Measurements from ENCODE around the gene TPRKB.

TPRKB gene

DNA sequence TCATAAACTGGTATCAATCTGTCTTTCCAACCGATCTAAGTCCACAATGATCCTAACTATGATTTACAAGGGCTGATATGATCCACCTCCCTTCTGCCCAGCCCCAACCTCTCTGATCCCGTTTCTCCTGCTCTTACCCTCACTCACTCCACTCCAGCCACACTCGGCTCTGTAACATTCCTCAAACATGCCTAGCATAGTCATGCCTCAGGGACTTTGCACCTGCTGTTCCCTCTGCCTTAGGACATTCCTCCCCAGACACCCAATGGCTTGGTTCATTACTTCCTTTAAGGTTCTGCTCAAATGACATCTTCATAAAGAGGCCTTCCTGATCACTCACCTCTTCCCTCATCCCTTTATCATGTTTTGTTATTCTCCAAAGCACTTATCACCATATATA is 33.6 kb upstream of the TPRKB start:
- TF ChIP-seq, protein P1, sequence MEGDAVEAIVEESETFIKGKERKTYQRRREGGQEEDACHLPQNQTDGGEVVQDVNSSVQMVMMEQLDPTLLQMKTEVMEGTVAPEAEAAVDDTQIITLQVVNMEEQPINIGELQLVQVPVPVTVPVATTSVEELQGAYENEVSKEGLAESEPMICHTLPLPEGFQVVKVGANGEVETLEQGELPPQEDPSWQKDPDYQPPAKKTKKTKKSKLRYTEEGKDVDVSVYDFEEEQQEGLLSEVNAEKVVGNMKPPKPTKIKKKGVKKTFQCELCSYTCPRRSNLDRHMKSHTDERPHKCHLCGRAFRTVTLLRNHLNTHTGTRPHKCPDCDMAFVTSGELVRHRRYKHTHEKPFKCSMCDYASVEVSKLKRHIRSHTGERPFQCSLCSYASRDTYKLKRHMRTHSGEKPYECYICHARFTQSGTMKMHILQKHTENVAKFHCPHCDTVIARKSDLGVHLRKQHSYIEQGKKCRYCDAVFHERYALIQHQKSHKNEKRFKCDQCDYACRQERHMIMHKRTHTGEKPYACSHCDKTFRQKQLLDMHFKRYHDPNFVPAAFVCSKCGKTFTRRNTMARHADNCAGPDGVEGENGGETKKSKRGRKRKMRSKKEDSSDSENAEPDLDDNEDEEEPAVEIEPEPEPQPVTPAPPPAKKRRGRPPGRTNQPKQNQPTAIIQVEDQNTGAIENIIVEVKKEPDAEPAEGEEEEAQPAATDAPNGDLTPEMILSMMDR (IDR thresholded peaks at IDR 0.05): no peak

DNA sequence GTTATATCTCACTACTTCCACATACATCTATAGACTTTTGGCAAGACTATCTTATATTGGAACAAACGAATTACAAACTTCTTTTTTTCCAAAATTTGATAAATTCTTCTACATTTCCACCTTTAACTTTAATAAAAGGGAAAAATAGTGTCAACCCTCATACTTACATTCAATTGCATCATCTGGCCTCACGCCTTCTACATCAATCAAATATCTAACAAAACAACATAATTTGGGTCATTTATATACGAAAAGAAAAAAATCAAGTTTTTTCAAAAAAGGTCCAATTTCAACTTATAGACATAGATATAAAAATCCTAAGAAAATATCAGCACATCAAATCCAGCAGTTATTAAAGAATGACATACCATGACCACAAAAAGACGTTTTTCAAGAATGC is 29.8 kb upstream of the TPRKB start:
- TF ChIP-seq, protein P1 (IDR thresholded peaks at IDR 0.05): no peak

DNA sequence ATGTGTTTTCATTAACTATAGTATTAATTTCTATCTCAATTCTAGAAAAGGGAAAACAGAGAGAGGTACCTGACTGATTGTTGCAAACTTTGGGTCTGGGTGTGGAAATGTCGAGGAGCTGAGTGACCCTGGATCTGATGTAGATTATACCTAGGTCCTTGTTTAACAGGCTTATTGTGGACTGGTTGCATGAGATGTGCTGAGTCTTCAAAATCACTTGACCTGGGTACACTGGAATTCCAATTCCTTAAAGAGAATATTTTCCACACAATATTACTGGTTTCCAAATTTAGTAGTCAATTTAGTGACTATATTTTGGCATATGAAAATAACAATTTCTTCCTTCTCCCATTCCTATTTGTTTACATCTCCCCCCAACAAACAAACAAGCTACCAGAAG is 29.2 kb upstream of the TPRKB start:
- TF ChIP-seq, protein P1 (IDR thresholded peaks at IDR 0.05): no peak

DNA sequence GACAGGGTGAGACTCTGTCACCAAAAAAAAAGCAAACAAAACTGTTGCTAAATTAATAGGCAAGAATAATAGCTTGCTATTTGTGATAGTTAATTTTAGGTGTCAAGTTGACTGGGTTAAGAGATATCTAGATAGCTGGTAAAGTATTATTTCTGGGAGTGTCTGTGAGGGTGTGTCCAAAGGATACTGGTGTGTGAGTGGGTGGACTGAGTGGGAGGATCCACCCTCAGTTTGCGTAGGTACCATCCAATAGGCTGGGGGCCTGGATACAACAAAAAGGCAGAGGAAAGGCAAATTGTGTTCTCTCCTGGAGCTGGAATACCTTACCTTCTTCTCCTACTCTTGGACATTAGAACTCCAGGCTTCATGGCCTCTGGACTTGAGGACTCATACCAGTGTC is 27.8 kb upstream of the TPRKB start:
- TF ChIP-seq, protein P1 (IDR thresholded peaks at IDR 0.05): no peak

DNA sequence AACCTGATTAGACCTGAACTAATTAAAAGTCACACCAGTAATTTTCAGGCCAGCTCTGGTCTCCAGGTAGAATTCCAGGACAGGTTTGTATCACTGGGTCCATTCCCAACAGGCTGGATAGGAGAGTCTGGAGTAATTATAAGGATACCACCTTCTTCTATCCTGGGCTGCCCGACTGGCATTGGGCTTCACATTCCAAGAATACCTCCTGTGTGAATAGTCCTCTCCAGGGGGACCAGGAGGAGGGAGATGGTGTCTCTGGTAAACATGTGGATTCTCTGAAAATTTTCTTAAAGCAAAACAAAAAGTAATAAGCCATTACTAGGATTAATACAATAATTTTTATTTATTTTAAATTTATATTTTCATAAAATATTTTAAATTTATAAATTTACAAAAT is 25.4 kb upstream of the TPRKB start:
- TF ChIP-seq, protein P1 (IDR thresholded peaks at IDR 0.05): no peak

DNA sequence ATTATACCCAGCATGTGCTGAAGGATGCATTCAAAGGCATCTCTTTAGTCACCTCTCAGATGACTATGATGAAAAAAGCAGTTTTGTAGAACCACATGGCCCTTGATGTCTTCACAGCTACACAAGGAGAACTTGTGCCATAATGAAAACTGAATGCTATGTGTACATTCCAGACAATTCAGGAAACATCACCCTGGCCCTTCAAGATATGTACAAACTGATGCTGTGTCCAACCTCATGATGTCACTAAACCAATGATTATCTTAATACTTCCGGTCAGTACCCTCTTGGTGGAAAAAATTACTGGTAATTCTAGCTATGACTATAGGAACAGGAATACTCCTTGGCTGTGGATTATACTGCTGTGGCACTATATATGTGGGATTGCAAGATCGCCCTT is 22.8 kb upstream of the TPRKB start:
- TF ChIP-seq, protein P1 (IDR thresholded peaks at IDR 0.05): no peak

DNA sequence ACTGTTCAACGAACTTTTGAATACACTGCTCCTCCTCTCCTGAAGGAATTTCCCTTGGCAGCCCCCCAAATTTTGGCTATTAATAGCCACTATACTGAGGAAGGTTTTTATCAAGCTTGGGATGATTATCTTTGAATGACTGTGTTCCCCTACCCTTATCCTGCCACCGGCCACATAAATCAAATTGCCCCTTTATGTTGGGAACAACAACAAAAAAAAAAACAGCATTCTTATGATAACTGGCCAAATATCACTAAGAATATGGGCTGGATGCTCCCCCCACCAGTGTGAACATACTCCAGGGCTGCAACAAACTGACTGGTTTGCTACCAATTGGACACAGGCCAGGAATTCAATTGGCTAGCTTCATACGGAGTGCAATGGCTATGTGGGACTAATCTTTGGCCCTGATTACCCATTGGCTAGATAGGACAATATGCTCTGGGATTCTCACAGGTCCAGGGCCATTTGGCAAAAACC is 22.2 kb upstream of the TPRKB start:
- TF ChIP-seq, protein P1 (IDR thresholded peaks at IDR 0.05): no peak

DNA sequence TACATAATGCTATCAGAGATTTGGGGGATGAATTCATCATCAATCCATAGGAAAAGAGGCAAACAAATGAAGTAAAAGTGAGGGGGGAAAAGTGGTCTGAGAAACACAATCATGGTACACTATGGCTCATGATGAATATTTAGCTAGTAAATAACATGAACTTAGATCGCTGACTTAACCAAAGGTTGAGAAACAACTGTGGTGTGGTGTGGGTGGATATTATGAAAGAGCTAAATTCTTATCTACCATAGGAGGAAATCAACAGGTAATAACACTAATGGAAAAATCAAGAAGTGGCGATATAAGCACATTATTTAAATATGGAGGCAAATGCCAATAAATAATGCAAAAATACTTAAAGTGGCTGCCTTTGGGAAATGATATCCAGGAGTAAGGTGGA is 12.2 kb upstream of the TPRKB start:
- TF ChIP-seq, protein P1 (IDR thresholded peaks at IDR 0.05): no peak

Measured in LNCAP (cell line).